ENCODE measurements around the gene SLC7A6. TPM values are rescaled to one million over a fixed set of nuclear protein-coding genes. Genes with fewer than 3 reads are reported as not detected.

Gene SLC7A6
- total RNA-seq, 4 donors from 2014 or later = 6.8 to 40.0 (median 19.6) TPM

DNA sequence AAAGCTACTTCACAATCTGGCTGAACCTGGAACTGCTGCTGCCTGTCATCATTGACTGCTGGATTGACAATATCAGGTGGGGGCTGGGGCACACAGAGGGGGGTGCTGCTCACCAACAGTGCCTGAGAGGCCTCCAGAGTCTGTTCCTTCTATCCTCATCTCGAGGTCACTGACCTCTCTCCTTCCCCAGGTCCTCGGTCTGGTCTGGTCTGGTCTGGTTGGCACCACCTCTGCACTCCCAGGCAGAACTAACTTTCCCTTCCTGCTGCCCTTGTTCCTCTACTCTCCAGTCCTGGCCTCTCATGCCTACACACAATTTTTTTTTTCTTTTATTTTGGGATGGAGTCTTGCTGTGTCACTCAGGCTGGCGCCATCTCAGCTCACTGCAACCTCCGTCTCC, 15.0 kb upstream of the SLC7A6 start:
- Histone ChIP-seq H3K36me3 (no peaks in the 10 kb centered on the region), H3K27ac (no peak overlapping the region), H3K27me3 (no peaks in the 10 kb centered on the region), H3K4me3 (no peak overlapping the region), H3K4me1 (peaks cover 0 to 10% of the 10 kb centered on the region in 2 donors), H3K9me3 (no peaks in the 10 kb centered on the region)
- intact Hi-C loops (cut with DNase I; ENCODE audit: low total_unique reads) = no loop called here
- DNase-seq = no peak
- TF ChIP-seq POLR2A (IDR thresholded peaks at IDR 0.05) = no peak
- TF ChIP-seq, protein P1, sequence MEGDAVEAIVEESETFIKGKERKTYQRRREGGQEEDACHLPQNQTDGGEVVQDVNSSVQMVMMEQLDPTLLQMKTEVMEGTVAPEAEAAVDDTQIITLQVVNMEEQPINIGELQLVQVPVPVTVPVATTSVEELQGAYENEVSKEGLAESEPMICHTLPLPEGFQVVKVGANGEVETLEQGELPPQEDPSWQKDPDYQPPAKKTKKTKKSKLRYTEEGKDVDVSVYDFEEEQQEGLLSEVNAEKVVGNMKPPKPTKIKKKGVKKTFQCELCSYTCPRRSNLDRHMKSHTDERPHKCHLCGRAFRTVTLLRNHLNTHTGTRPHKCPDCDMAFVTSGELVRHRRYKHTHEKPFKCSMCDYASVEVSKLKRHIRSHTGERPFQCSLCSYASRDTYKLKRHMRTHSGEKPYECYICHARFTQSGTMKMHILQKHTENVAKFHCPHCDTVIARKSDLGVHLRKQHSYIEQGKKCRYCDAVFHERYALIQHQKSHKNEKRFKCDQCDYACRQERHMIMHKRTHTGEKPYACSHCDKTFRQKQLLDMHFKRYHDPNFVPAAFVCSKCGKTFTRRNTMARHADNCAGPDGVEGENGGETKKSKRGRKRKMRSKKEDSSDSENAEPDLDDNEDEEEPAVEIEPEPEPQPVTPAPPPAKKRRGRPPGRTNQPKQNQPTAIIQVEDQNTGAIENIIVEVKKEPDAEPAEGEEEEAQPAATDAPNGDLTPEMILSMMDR (IDR thresholded peaks at IDR 0.05) = no peak

DNA sequence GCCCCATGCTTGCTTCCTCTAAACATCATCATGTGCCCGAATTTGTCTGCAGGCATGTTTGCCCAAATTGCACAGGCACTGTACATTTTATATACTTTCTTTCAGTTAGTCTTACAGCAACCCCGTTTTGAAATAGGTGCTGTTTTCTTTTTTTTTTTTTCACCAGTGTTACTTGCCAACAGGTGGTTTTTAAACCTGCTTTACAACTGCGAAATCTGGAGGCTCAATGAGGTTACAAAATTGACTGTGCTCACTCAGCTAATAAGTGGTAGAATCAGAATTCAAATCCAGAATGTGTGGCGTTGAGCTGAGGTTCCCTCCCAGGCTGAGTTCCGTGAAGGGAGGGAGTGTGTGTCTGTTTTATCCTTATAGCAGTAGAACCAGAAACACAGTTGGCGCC, 13.4 kb upstream of the SLC7A6 start:
- Histone ChIP-seq H3K4me3 (no peak overlapping the region), H3K27me3 (no peaks in the 10 kb centered on the region), H3K36me3 (no peaks in the 10 kb centered on the region), H3K4me1 (peaks cover 0 to 8% of the 10 kb centered on the region in 2 donors), H3K27ac (no peak overlapping the region), H3K9me3 (no peaks in the 10 kb centered on the region)
- TF ChIP-seq POLR2A (IDR thresholded peaks at IDR 0.05) = no peak
- TF ChIP-seq, protein P1 (IDR thresholded peaks at IDR 0.05) = no peak
- DNase-seq = no peak
- intact Hi-C loops (cut with DNase I; ENCODE audit: low total_unique reads) = no loop called here

DNA sequence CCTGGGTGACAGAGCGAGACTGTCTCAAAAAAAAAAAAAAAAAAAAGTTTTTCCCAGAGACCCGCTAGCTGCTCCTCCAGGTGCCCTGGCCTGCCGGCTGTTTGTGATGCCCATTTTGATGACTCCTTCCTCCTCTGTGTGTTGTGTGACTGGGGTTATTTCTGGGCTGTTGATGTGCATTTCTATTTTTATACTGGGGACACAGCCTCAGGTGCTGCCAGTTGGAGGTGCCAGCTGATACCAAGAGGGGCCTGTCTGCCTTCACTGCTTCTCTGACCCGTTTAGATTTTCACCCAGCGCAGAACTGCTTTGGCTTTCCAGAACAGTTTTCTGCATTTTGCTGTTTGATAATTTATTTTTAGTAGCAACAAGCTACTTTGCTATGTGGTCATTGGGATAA, 12.5 kb upstream of the SLC7A6 start:
- TF ChIP-seq, protein P1 (IDR thresholded peaks at IDR 0.05) = no peak
- no peak for TF ChIP-seq POLR2A (IDR thresholded peaks at IDR 0.05)
- H3K4me3 ChIP-seq = no peak overlapping the region
- H3K9me3 ChIP-seq = no peaks in the 10 kb centered on the region
- no peaks in the 10 kb centered on the region for H3K4me1 ChIP-seq
- no peak overlapping the region for H3K27ac ChIP-seq
- intact Hi-C loops (cut with DNase I; ENCODE audit: low total_unique reads) = no loop called here
- H3K27me3 ChIP-seq = no peaks in the 10 kb centered on the region
- no peak for DNase-seq
- H3K36me3 ChIP-seq = no peaks in the 10 kb centered on the region

DNA sequence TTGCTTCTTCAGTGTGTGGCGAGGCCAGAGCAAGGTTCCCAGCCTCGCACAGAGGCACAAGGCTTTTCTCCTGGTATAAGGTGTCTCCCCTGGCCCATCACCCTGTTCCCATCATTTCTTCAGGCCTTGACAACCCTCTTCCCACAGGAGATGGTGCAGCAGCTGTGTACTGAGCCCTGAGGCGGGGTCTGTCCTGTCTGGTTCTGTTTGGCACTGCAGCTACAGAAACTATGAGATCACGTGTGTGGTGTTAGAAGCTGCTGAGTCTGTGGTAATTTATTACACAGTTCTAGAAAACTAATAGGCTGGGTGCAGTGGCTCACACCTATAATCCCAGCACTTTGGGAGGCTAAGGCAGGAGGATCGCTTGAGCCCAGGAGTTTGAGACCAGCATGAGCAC, 11.9 kb upstream of the SLC7A6 start:
- TF ChIP-seq POLR2A (IDR thresholded peaks at IDR 0.05) = no peak
- TF ChIP-seq, protein P1 (IDR thresholded peaks at IDR 0.05) = no peak
- Histone ChIP-seq H3K36me3 (no peaks in the 10 kb centered on the region), H3K27me3 (no peaks in the 10 kb centered on the region), H3K4me1 (no peaks in the 10 kb centered on the region), H3K27ac (no peak overlapping the region), H3K4me3 (no peak overlapping the region), H3K9me3 (no peaks in the 10 kb centered on the region)
- intact Hi-C loops (cut with DNase I; ENCODE audit: low total_unique reads) = no loop called here
- no peak for DNase-seq

DNA sequence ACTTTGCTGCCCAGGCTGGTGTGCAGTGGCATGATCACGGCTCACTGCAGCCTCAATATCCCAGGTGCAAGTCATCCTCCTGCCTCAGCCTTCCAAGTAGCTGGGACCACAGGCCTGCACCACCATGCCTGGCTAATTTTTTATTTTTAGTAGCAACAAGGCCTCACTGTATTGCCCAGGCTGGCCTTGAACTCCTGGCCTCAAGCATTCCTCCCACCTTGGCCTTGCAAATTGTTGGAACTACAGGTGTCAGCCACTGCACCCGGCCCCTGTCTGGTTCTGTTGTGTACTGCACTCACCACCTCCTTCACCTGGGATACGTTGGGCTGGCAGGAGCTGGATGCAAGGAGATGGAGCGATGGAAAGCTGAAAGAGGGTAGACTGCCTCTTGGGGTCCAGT, 10.6 kb upstream of the SLC7A6 start:
- H3K27ac ChIP-seq = no peak overlapping the region
- no peak for TF ChIP-seq POLR2A (IDR thresholded peaks at IDR 0.05)
- TF ChIP-seq, protein P1 (IDR thresholded peaks at IDR 0.05) = no peak
- no peaks in the 10 kb centered on the region for H3K27me3 ChIP-seq
- intact Hi-C loops (cut with DNase I; ENCODE audit: low total_unique reads) = no loop called here
- H3K36me3 ChIP-seq = no peaks in the 10 kb centered on the region
- H3K4me1 ChIP-seq = no peaks in the 10 kb centered on the region
- H3K4me3 ChIP-seq = no peak overlapping the region
- DNase-seq = no peak
- H3K9me3 ChIP-seq = no peaks in the 10 kb centered on the region

All from uterus (tissue), 4 donors.